PC-3 (cell line): ENCODE measurements around the gene MCL1. TPM values are rescaled to one million over a fixed set of nuclear protein-coding genes. Genes with fewer than 3 reads are reported as not detected.
"Not testable (repeated sequence)": the region's sequence is repeated elsewhere in the genome, so short reads cannot be mapped to it uniquely, and the experiment has no call there.

ENCODE experiments used
- ATAC-seq: fragments of 200-7000 bp; cut with Tn5 transposase; 2 replicates; pipeline ENCODE4 v1.9.1; 2020; ENCODE audit warnings: mild to moderate bottlenecking, moderate library complexity
- BruUV-seq: library from RNA; stranded (reverse); fragments of 400-500 nt; replicated peaks from 2 replicates; lab custom pipeline; 2021; lab: Mats Ljungman, UMichigan
- CTCF ChIA-PET: fragments of 300-600 bp; sonication (Branson Sonifier 250); formaldehyde crosslinking; loops from one replicate; lab custom pipeline; 2022; ENCODE audit warnings: antibody characterized with exemption; lab: Charles Lee
- POLR2A ChIA-PET: fragments of 300-600 bp; sonication (Branson Sonifier 250); formaldehyde crosslinking; loops from one replicate; lab custom pipeline; 2022; ENCODE audit warnings: antibody characterized with exemption; ENCODE audit not compliant: unreplicated experiment; lab: Charles Lee
- DNase-seq: peaks from one replicate; pipeline ENCODE4 v3.0.0-alpha.2; 2015
- H2AFZ ChIP-seq: fragments of 300-600 bp; sonication (generic); 2 replicates; pipeline ENCODE4 v1.6.0; 2016; ENCODE audit warnings: antibody characterized with exemption, low read length
- H3F3A ChIP-seq: fragments of 300-600 bp; sonication (generic); one replicate; pipeline ENCODE4 v1.6.0; 2017; ENCODE audit warnings: antibody characterized with exemption, low read length, control low read depth, mild to moderate bottlenecking; ENCODE audit not compliant: unreplicated experiment
- H3K27ac ChIP-seq: fragments of 300-600 bp; sonication (generic); 2 replicates; pipeline ENCODE4 v1.5.1; 2016; ENCODE audit warnings: mild to moderate bottlenecking, low read length
- H3K27me3 ChIP-seq: fragments of 300-600 bp; sonication (generic); 2 replicates; pipeline ENCODE4 v1.6.1; 2016; ENCODE audit warnings: low read length, mixed read lengths
- H3K36me3 ChIP-seq: fragments of 300-600 bp; sonication (generic); 2 replicates; pipeline ENCODE4 v1.6.1; 2016; ENCODE audit warnings: low read depth, mixed run types, low read length, mixed read lengths
- H3K4me1 ChIP-seq: fragments of 300-600 bp; sonication (generic); 2 replicates; pipeline ENCODE4 v1.5.1; 2016; ENCODE audit warnings: low read length; ENCODE audit not compliant: insufficient read depth
- H3K4me2 ChIP-seq: fragments of 300-600 bp; sonication (generic); 2 replicates; pipeline ENCODE4 v1.6.0; 2016; ENCODE audit warnings: low read length
- H3K4me3 ChIP-seq: fragments of 300-600 bp; sonication (generic); 2 replicates; pipeline ENCODE4 v1.5.1; 2016; ENCODE audit warnings: mild to moderate bottlenecking, low read length, mixed read lengths
- H3K79me2 ChIP-seq: fragments of 300-600 bp; sonication (generic); 2 replicates; pipeline ENCODE4 v1.6.1; 2017; ENCODE audit warnings: low read length, mixed read lengths
- H3K9ac ChIP-seq: fragments of 300-600 bp; sonication (generic); 2 replicates; pipeline ENCODE4 v1.6.0; 2016; ENCODE audit warnings: mild to moderate bottlenecking, low read length
- H3K9me2 ChIP-seq: fragments of 300-600 bp; sonication (generic); replicated peaks from 2 replicates; pipeline ENCODE4 v1.6.1; 2016; ENCODE audit warnings: mixed run types, low read length, mixed read lengths
- H3K9me3 ChIP-seq: fragments of 300-600 bp; sonication (generic); 2 replicates; pipeline ENCODE4 v1.6.1; 2016; ENCODE audit warnings: low read length, mixed read lengths
- H4K20me1 ChIP-seq: fragments of 300-600 bp; sonication (generic); 2 replicates; pipeline ENCODE4 v1.6.1; 2016; ENCODE audit warnings: low read length, mixed read lengths
- EZH2 ChIP-seq: fragments of 300-600 bp; sonication (generic); IDR thresholded peaks from one replicate; pipeline ENCODE4 v1.6.1; 2017; ENCODE audit warnings: antibody characterized with exemption, mild to moderate bottlenecking, low read length; ENCODE audit not compliant: unreplicated experiment
- EZH2phosphoT487 ChIP-seq: fragments of 300-600 bp; sonication (generic); IDR thresholded peaks from 2 replicates; pipeline ENCODE4 v1.6.1; 2018; ENCODE audit warnings: mild to moderate bottlenecking, antibody characterized with exemption, low read length, borderline replicate concordance
- intact Hi-C: fragments of 100-400 bp; cut with micrococcal nuclease; formaldehyde crosslinking; loops from 2 replicates; pipeline ENCODE4 v1.9.0; 2023
- total RNA-seq: library from RNA; depleted of rRNA; stranded (reverse); fragments of >200 nt; gene quantifications from 2 replicates; pipeline ENCODE4 v1.2.3, GENCODE V29; 2014
- TF ChIP-seq, protein P1 (sequence below): fragments of 300-600 bp; sonication (generic); conservative IDR thresholded peaks from 2 replicates; pipeline ENCODE4 v1.5.1; 2017; ENCODE audit warnings: antibody characterized with exemption, low read depth, mild to moderate bottlenecking, low read length

Gene MCL1
- total RNA-seq, 1 experiment from 2014 or later = 285 TPM

DNA sequence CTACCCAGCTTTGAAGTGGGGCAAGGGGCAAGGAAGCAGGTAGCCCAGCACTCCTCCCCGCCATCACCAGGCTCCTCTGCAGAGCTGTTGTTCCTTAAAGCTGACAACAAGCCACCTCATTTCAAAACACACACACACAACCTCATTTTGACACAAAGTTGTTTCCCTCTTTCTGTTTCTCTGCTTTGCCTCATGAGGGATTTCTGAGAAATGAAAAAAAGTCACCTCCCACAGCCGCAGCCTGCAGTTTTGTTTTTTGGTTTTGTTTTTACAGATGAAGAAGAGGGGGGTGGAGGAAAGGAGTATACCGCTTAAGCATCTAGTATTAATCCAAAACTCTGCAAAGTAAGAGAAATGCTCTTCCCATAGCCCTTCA lies 12.1 kb downstream of the MCL1 start:
- DNase-seq = no peak
- Histone ChIP-seq H3K4me2 (no peak overlapping the region), H3K79me2 (peaks cover 50% of the 10 kb centered on the region), H4K20me1 (peaks cover 5% of the 10 kb centered on the region), H3K4me1 (peaks cover 54% of the 10 kb centered on the region), H3K27me3 (no peaks in the 10 kb centered on the region), H3K27ac (peak overlapping the region; percentile 78), H3K9me2 (no peaks in the 10 kb centered on the region), H3K9me3 (no peaks in the 10 kb centered on the region), H3K4me3 (no peak overlapping the region), H3K36me3 (peaks cover 4% of the 10 kb centered on the region; the same call in 1 of the 2 replicates), H2AFZ (no peak overlapping the region), H3K9ac (no peak overlapping the region), H3F3A (peaks cover 6% of the 10 kb centered on the region)
- ChIA-PET POLR2A (no interaction called here), CTCF (no interaction called here)
- intact Hi-C loops = loop anchor here (10.0 kb wide), 1 partner anchor 427 kb away; no protein-coding TSS in a partner anchor
- ATAC-seq = no peak
- BruUV-seq = no TSS peak
- TF ChIP-seq EZH2phosphoT487 = no peak
- TF ChIP-seq, protein P1, sequence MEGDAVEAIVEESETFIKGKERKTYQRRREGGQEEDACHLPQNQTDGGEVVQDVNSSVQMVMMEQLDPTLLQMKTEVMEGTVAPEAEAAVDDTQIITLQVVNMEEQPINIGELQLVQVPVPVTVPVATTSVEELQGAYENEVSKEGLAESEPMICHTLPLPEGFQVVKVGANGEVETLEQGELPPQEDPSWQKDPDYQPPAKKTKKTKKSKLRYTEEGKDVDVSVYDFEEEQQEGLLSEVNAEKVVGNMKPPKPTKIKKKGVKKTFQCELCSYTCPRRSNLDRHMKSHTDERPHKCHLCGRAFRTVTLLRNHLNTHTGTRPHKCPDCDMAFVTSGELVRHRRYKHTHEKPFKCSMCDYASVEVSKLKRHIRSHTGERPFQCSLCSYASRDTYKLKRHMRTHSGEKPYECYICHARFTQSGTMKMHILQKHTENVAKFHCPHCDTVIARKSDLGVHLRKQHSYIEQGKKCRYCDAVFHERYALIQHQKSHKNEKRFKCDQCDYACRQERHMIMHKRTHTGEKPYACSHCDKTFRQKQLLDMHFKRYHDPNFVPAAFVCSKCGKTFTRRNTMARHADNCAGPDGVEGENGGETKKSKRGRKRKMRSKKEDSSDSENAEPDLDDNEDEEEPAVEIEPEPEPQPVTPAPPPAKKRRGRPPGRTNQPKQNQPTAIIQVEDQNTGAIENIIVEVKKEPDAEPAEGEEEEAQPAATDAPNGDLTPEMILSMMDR = no peak
- no peak for TF ChIP-seq EZH2

DNA sequence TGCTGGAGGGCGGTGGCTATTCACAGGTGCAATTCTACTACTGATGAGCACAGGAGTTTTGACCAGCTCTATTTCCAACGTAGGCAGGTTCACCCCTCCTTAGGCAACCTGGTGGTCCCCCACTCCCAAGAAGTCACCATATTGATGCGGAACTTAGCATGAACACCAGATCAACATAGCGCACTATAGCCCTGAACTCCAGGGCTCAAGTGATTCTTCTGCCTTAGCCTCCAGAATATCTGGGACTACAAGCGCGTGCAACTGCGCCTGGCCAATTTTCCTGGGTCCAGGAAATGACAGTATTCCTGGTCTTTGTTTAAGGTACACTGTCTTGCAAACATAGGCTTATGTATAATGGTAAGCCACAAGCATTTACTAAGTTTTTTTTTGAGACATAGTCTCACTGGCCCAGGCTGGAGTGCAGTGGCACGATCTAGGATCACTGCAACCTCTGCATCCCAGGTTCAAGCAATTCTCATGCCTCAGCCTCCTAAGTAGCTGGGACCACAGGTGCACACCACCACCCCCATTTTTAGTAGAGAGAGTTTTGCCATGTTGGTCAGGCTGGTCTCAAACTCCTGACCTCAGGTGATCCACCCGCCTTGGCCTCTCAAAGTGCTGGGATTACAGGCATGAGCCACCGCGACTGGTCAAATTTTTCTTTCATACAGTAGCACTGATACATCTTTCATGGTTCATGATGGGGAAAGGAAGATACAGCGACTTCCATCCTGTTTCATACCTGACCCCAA lies 12.6 kb downstream of the MCL1 start:
- DNase-seq = no peak
- Histone ChIP-seq H3K36me3 (peaks cover 4% of the 10 kb centered on the region; the same call in 1 of the 2 replicates), H3K4me1 (peaks cover 60% of the 10 kb centered on the region), H2AFZ (no peak overlapping the region), H3K79me2 (peaks cover 51% of the 10 kb centered on the region), H4K20me1 (peaks cover 5% of the 10 kb centered on the region), H3K9me2 (no peaks in the 10 kb centered on the region), H3K4me2 (no peak overlapping the region), H3K9me3 (no peaks in the 10 kb centered on the region), H3K4me3 (no peak overlapping the region), H3K9ac (no peak overlapping the region), H3K27ac (peak overlapping the region; percentile 78; the same call in 1 of the 2 replicates), H3F3A (peaks cover 6% of the 10 kb centered on the region), H3K27me3 (no peaks in the 10 kb centered on the region)
- ChIA-PET CTCF (no interaction called here), POLR2A (interaction anchor here (0.7 kb wide), 1 partner anchor 481 kb away, joined by 5 read pairs; no protein-coding TSS in a partner anchor)
- ATAC-seq = no peak
- TF ChIP-seq EZH2phosphoT487 = no peak
- TF ChIP-seq EZH2 = no peak
- TF ChIP-seq, protein P1 = no peak
- no TSS peak for BruUV-seq
- intact Hi-C loops = loop anchor here (10.0 kb wide), 1 partner anchor 428 kb away; no protein-coding TSS in a partner anchor

DNA sequence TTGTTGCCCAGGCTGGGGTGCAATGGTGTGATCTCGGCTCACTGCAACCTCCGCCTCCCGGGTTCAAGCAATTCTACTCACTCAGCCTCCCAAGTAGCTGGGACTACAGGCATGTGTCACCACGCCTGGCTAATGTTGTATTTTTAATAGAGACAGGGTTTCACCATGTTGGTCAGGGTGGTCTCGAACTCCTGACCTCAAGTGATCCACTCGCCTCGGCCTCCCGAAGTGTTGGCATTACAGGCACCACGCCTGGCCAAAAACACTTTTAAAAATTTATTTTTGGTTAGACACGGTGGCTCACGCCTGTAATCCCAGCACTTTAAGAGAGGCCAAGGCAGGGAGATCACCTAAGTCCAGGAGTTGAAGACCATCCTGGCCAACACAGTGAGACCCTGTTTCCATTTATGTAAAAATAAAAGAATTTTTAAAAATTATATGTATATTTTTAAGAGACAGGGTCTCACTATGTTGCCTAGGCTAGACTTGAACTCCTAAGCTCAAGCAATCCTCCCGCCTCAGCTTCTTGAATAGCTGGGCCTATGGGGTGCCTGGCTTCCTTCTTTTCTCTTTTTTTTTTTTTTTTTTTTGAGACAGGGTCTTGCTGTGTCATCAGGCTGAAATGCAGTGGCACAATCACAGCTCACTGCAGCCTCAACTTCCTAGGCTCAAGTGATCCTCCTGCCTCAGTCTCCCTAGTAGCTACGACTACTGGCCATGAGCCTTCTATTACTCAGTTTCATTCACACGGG lies 14.0 kb downstream of the MCL1 start:
- not testable (repeated sequence) for H3K4me3 ChIP-seq, H3K27me3 ChIP-seq, H3K9ac ChIP-seq, H3K4me2 ChIP-seq, H2AFZ ChIP-seq, H3K9me3 ChIP-seq, H3F3A ChIP-seq, DNase-seq, H4K20me1 ChIP-seq, H3K9me2 ChIP-seq, ATAC-seq, BruUV-seq, H3K27ac ChIP-seq, H3K36me3 ChIP-seq
- POLR2A ChIA-PET = interaction anchor here (0.6 to 0.7 kb wide), 2 partner anchors 50 to 483 kb away, joined by 3 to 5 read pairs; no protein-coding TSS in a partner anchor
- H3K4me1 ChIP-seq = peaks cover 66% of the 10 kb centered on the region
- intact Hi-C loops = loop anchor here (10.0 kb wide), 1 partner anchor 429 kb away; no protein-coding TSS in a partner anchor
- H3K79me2 ChIP-seq = peaks cover 40% of the 10 kb centered on the region
- CTCF ChIA-PET = interaction anchor here (0.6 kb wide), 2 partner anchors 357 to 433 kb away, joined by 3 to 5 read pairs; no protein-coding TSS in a partner anchor
